ENCODE results near the gene FAM72A.
"Not testable (repeated sequence)": the region's sequence is repeated elsewhere in the genome, so short reads cannot be mapped to it uniquely, and the experiment has no call there.

DNA sequence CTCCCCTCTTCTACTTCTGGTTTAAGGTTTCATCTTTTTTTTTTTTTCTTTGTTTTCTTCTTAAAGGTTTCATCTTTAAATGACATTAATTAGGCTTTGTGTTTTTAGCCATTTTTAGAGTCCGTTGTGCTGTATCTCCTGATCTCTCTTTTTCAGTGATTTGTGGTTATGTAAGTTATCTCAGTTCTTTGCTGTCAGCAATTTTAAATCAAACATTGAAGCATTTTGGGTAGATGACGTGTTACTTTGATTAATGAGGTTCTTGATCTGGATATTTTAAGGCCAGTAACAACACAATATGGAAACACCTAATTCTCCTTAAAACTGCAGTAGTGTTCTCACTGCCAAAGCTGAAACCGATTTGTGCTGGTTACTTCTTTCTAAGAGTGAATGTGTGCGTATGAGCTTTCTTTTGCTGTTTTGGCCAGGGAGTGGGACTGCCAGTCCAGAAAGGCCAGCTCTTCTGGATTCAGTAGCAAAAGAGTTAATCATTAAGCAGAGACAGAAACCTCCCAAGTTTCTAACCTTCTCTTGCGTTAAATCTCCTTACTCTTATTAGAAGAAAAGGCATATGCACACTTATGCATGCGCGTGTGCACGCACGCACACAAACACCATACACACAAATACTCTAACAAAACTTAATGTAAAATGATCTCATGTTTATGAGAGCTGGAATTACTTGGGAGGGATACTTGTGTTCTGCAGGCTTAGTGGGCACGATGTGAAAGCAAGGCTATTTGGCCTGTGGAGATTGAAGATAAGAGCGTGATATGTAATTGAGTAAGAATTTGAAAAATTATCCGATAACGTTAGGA lies 17.1 kb upstream of the FAM72A start:
- TF ChIP-seq, protein P1, sequence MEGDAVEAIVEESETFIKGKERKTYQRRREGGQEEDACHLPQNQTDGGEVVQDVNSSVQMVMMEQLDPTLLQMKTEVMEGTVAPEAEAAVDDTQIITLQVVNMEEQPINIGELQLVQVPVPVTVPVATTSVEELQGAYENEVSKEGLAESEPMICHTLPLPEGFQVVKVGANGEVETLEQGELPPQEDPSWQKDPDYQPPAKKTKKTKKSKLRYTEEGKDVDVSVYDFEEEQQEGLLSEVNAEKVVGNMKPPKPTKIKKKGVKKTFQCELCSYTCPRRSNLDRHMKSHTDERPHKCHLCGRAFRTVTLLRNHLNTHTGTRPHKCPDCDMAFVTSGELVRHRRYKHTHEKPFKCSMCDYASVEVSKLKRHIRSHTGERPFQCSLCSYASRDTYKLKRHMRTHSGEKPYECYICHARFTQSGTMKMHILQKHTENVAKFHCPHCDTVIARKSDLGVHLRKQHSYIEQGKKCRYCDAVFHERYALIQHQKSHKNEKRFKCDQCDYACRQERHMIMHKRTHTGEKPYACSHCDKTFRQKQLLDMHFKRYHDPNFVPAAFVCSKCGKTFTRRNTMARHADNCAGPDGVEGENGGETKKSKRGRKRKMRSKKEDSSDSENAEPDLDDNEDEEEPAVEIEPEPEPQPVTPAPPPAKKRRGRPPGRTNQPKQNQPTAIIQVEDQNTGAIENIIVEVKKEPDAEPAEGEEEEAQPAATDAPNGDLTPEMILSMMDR (conservative IDR thresholded peaks at IDR 0.05), result not testable (repeated sequence)
- not testable (repeated sequence) for TF ChIP-seq ZFX (IDR thresholded peaks at IDR 0.05)
